Posterior vena cava (tissue), 2 donors: ENCODE measurements around the gene TRIM10. TPM values are rescaled to one million over a fixed set of nuclear protein-coding genes. Genes with fewer than 3 reads are reported as not detected.
"Not testable (repeated sequence)": the region's sequence is repeated elsewhere in the genome, so short reads cannot be mapped to it uniquely, and the experiment has no call there.

Source experiments
- DNase-seq: peaks from one replicate; pipeline ENCODE4 v3.0.0-alpha.2; 2020; ENCODE audit warnings: low spot score
- intact Hi-C, 2 donors: fragments of 100-400 bp; cut with DNase I; formaldehyde crosslinking; loops; one replicate each; pipeline versions ENCODE4 v1.14.1 to v1.14.2; 2022 to 2023
- total RNA-seq, 2 donors: library from RNA; stranded (reverse); fragmentation: NEBNext Ultra II Directional; extraction: Animal tissue kit (Norgen Biotek cat#: 25700); gene quantifications; one replicate each; pipeline ENCODE4 v1.2.1, GENCODE V29; 2021
- donor health status: DM: yes; HTN: yes; CAD: no.
- donor health status: DM: yes; HTN: yes; CAD: no.

TRIM10 gene
- total RNA-seq, 2 donors from 2014 or later = not detected

DNA sequence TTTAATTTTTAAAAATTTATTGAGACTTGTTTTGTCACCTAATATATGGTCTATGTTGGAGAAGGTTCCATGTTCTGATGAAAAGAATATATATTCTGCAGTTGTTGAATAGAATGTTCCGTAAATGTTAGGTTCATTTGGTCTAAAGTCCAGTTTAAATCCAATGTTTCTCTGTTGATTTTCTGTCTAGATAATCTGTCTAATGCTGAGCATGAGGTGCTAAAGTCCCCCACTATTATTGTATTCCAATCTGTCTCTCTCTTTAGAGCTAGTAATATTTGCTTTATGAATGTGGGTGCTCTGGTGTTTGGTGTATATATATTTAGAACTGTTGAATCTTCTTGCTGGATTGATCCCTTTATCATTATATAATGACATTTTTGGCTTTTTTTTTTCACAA, 17.8 kb upstream of the TRIM10 start:
- intact Hi-C loops = no loop called here
- DNase-seq = no peak

DNA sequence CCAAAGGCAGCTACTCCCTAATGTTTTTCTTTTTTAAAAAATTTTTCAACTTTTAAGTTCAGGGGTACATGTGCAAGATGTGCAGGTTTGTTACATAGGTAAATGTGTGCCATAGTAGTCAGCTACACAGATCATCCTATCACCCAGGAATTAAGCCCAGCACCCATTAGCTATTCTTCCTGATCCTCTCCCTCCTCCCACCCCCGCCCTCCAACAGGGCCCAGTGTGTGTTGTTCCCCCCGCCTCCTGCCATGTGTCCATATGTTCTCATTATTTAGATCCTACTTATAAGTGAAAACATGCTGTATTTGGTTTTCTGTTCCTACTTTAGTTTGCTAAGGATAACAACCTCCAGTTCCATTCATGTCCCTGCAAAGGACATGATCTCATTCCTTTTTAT, 14.8 kb upstream of the TRIM10 start:
- intact Hi-C loops = no loop called here
- DNase-seq = no peak

GRCh38 chr6:30172681-30173080, 11.7 kb upstream of the TRIM10 start:
- intact Hi-C loops = no loop called here
- no peak for DNase-seq

GRCh38 chr6:30171677-30172471, 10.9 kb upstream of the TRIM10 start:
- no peak for DNase-seq
- intact Hi-C loops = no loop called here

DNA sequence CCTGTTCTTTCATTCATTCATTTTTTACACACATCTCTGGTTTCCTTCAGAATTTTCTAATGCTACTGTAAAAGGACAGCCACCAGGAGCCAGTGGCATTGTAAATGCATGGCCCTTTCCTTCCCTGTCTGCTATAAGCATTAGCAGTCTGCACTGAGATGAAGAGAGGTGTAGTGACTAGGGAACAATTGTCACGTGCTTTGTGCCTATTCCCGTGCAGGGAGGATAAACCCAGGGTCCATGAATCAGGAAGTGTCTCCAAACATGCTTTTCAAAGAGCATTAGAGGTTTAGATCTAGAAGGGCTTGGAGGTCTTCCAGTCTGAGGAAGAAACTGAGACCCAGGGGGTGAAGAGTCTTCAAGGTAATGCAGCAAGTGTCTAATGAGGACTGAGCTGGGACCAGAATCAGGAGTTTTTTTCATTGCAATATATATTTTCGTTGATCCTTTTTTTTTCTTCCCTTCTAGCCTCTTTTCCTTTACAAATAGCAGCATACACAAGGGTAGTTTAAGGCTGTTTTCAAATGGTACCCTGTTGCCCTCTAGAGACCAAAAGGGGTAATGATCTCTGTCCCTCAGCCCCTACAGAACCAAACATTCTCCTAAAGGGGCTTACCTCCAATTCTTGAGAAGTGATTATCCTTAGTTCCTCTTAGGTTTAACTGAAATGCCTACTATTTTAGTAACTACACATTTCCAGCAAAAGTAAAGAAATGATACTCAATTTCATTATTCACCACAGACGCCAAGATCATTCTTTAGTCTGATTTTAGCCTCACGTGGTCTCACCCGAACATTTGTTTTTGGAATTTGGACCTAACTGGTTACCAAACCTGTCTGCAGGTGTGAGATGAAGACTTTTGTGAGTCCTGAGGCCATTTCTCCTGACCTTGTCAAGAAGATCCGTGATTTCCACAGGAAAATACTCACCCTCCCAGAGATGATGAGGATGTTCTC, 8.9 kb upstream of the TRIM10 start:
- no peak for DNase-seq
- intact Hi-C loops = no loop called here

DNA sequence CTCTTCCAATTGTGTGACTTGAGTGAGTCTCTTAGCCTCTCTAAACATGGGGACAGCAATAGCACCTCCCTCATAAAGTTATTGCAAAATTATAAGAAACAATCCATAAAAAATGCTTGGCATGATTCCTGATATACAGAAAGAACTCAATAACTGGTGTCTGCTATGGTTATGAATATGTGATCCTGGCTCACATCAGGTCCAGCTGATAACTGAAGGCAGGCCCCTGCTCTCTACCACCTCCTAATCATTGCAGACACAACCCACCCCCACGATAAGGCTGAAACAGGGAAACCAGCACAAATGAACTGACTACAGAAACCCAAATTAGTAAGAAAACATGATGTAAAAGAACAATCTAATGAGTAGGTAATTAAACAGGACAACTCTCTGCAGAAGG, 7.7 kb upstream of the TRIM10 start:
- DNase-seq = no peak

GRCh38 chr6:30167101-30167500, 6.1 kb upstream of the TRIM10 start:
- intact Hi-C loops = no loop called here
- DNase-seq = no peak

More for the DNA sequence above, 7.7 kb upstream of the TRIM10 start:
- intact Hi-C loops = no loop called here

DNA sequence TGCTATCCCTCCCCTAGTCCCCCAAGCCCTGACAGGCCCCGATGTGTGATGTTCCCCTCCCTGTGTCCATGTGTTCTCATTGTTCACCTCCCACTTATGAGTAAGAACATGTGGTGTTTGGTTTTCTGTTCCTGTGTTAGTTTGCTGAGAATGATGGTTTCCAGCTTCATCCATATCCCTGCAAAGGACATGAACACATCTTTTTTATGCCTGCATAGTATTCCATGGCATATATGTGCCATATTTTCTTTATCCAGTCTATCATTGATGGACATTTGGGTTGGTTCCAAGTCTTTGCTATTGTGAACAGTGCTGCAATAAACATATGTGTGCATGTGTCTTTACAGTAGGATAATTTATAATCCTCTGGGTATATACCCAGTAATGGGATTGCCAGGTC, 4.2 kb upstream of the TRIM10 start:
- DNase-seq, intact Hi-C loops: not testable (repeated sequence)

GRCh38 chr6:30164714-30165113, 3.7 kb upstream of the TRIM10 start:
- intact Hi-C loops = no loop called here
- DNase-seq = no peak

DNA sequence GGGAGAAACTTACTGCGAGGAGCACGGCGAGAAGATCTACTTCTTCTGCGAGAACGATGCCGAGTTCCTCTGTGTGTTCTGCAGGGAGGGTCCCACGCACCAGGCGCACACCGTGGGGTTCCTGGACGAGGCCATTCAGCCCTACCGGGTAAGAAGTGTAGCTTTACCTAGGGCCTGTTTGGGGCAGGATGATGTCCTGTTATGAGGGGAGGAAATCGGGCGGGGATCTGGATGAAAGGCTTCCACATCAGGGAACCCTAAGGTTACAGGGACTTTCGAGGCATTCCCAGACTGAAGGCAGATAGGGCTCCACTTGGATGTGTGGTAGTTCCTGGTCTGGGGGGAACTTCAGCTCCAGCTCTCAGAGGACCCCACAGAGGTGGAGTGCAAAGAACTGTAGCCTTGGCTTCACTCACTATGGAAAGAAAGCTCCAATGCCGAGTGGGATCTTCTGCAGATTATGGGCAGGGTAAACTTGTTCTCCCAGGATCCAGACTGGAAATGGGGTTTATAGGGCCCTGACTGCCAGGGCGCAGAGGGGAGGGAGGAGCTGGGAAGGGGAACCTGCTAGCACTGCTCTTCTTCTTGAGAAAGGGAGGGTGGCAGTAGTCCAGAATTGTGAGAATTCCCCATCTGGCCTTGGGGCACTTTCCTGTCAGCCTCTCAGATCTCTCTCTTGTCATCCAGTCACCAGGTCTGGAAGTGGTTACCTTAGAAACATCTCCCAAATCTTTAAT, 3.1 kb upstream of the TRIM10 start:
- no peak for DNase-seq
- intact Hi-C loops = no loop called here

GRCh38 chr6:30163090-30163917, 2.3 kb upstream of the TRIM10 start, which contains the start of gene TRIM15:
Gene TRIM15 (plus strand): TSS chr6:30163546. CDS start chr6:30163685, 139 bp downstream.
- intact Hi-C loops = no loop called here
- no peak for DNase-seq

DNA sequence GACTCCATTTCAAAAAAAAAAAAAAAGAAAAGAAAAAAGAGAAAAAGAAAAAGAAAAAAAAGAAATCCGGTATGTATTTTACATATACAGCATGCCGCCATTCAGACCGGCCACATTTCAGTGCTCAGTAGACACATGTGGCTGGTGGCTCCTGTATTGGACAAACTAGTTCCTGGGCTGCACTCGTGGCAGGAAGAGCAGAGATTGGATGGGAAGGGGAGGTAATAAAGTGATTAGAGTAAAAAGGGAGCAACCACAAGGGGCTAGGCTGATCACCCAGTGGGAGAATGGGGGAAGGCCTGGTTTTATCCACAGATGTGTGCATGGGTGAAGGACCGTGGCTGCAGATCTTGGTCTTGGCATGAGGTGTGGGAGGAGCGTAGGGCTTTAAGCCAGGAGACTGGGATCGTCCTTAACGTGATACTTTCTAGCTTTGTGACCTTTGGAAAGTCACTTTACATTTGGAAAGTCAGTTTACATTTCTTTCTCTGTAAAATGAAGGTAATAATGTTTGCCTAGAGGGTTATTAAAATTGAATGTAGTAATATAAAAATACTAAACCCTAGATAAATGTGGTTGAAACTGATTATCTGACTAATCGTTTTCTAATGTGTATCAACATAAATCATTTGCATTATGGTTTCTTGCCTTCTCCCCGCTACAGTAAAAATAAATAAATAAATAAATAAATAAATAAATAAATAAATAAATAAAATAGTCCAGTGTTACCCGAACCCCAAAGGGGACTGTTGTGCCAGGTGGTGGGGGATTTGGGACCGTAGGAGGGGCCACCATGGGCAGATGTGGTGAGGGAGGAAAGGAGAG, 1.5 kb upstream of the TRIM10 start:
- intact Hi-C loops = no loop called here
- no peak for DNase-seq

DNA sequence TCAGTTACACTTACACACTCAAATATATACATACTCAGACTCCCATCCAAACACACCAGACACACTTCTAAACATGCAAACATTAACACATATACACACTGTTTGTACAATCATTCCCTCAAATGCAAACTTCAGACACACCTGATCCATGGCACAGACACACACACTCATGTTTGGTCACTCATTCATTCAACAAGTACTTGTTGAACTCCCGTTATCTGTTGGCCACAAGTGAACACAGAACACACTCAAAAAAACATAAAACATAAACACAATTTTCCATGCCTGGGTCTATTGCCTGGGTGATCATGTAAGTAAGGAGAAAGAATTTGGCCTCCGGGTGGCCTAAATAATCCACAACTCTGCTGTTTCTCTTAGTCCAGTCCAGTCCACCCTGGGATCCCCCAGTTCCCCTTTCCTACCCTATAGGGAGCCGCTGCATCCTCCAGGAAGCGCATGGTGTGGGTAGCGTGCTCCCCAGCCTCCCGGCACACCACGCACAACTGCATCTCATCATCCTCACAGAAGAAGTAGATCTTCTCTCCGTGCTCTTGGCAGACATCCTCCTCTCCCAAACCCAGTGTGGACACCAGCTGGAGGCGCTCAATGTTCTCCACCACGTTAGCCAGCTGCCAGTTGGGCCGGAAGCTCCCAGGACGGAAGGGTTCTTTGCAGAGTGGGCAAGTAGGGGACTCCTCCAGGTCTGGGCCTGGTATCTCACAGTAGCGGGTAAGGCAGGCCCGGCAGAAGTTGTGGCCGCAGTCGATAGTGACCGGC, 815 bp downstream of the TRIM10 start:
- intact Hi-C loops = no loop called here
- DNase-seq = no peak

DNA sequence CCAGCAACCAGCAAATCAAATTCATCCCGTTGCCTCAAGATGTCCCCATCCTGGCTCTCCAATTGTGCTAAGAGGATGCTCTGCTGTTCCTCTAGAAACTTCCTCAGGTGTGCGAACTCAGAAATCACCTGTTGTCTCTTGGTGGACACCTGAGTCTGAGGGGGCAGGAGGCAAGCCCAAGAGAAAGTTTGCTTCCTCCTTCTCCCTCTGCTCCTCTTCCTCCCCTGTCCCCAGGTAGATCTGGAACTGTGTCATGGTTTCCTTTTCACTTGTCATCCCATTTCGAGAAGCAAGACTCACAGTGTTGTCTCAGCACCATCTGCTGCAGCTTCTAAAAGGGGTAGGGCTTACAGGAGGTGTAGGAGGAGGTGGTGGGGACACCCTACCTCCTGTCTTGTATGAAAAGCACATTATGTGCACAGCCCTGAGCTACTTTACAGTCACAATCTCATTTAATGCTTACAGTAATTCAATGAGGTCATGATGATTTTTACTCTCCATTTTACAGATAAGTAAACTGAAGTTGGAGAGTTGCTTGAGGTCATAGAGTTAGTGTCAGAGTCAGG, 2.5 kb downstream of the TRIM10 start:
- intact Hi-C loops = no loop called here
- DNase-seq = no peak

DNA sequence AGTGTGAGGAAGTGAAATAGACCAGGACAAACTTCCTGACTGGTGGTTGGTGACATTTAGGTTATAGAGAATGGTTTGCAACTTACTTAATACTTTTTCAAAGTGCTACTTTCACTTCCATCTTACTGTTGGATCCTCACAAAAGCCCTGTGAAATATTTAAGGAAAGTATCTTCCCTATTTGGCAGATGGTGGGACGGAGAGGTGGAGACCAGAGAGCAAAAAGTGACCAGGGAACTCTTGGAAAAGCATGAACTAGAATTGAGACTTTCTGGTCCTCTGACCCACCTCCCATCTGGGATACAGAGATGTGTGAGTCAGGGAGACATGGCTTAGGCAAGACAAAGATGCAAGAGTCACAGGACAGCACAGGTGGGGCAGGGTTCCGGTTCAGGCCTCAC, 3.0 kb downstream of the TRIM10 start:
- intact Hi-C loops = no loop called here

DNA sequence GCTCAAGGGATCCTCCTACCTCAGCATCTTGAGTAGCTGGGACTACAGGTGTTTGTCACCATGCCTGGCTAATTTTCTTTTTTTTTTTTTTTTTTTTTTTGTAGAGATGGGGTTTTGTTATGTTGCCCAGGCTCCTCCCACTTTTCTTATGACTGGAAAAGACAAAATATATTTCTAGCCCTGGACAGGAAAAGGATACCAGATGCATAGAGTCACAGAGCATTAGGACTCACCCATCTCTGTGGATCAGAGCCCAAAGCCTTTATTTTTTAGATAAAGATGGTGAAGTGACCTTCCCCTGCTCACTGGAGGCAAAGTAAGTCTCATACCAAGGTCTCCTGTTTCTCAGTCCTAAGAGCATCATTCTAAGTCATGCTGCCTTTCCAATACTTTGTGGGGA, 3.4 kb downstream of the TRIM10 start:
- DNase-seq = no peak
- intact Hi-C loops = no loop called here

More for the DNA sequence above, 3.0 kb downstream of the TRIM10 start:
- no peak for DNase-seq

- no peak for DNase-seq
- intact Hi-C loops = no loop called here
These were observed 4.2 kb downstream of the TRIM10 start for GRCh38 chr6:30156774-30157173.
